SK-N-DZ (cell line): ENCODE results near the gene AK1. TPM values are rescaled to one million over a fixed set of nuclear protein-coding genes. Genes with fewer than 3 reads are reported as not detected.
A peak's percentile ranks its signal among the peaks of the same experiment; 100 is the strongest.

Experiments
- DNase-seq: peaks from one replicate; pipeline ENCODE4 v3.0.0-alpha.2; 2015; ENCODE audit warnings: low spot score
- polyA plus RNA-seq, 2 experiments: library from polyadenylated mRNA; depleted of rRNA; stranded (reverse); fragments of >200 nt; gene quantifications; 2 replicates each; pipeline ENCODE4 v1.2.3, GENCODE V29; 2014

The AK1 gene
- polyA plus RNA-seq (2014; cell fraction: cytosol; rRNA removed) = 61.6 and 106 TPM in 2 replicates
- 55.2 and 64.2 TPM in 2 replicates for polyA plus RNA-seq (2014; cell fraction: nucleus; rRNA removed)

GRCh38 chr9:127877566-127877998, at the start of gene AK1:
Gene AK1 (minus strand): TSS chr9:127877675. CDS start chr9:127874617, 3,058 bp downstream.
- DNase-seq = peak; percentile 64

- no peak for DNase-seq
These were observed 49.4 kb upstream of the AK1 start for GRCh38 chr9:127926906-127927200.

- no peak for DNase-seq
These were observed 48.8 kb upstream of the AK1 start for GRCh38 chr9:127925959-127926905.

- no peak for DNase-seq
These were observed 47.4 kb upstream of the AK1 start for GRCh38 chr9:127924736-127925444.

GRCh38 chr9:127923771-127924170, 46.3 kb upstream of the AK1 start:
- DNase-seq = no peak

GRCh38 chr9:127923046-127923445, 45.6 kb upstream of the AK1 start:
- no peak for DNase-seq

GRCh38 chr9:127921557-127922120, 44.2 kb upstream of the AK1 start:
- no peak for DNase-seq

- DNase-seq = no peak
These were observed 43.3 kb upstream of the AK1 start for GRCh38 chr9:127920794-127921193.

- no peak for DNase-seq
These were observed 41.9 kb upstream of the AK1 start for GRCh38 chr9:127919253-127919815.

GRCh38 chr9:127918183-127919107, 41.0 kb upstream of the AK1 start:
- no peak for DNase-seq

GRCh38 chr9:127917603-127918002, 40.1 kb upstream of the AK1 start:
- DNase-seq = no peak

- DNase-seq = peak; percentile 83
These were observed 39.5 kb upstream of the AK1 start, which contains the start of gene ST6GALNAC4 for GRCh38 chr9:127916720-127917581. Gene ST6GALNAC4 (minus strand): TSS chr9:127917041. CDS start chr9:127916419, 622 bp downstream.

- no peak for DNase-seq
These were observed 38.6 kb upstream of the AK1 start for GRCh38 chr9:127915801-127916719.

- DNase-seq = no peak
These were observed 37.9 kb upstream of the AK1 start for GRCh38 chr9:127915325-127915752.

- DNase-seq = no peak
These were observed 36.2 kb upstream of the AK1 start for GRCh38 chr9:127913682-127914081.

GRCh38 chr9:127912882-127913281, 35.4 kb upstream of the AK1 start:
- DNase-seq = no peak

- no peak for DNase-seq
These were observed 34.8 kb upstream of the AK1 start for GRCh38 chr9:127912296-127912695.

- DNase-seq = no peak
These were observed 33.2 kb upstream of the AK1 start for GRCh38 chr9:127910613-127911205.
